Stimulated activated CD4-positive, alpha-beta T cell treated with anti-CD3 and anti-CD28 coated beads, Interleukin-2, amount 100 ng/mL, for 4 hours (primary cell): ENCODE data around the gene MYO9A.

Source experiments
- DNase-seq: peaks from one replicate; pipeline ENCODE4 v3.0.0-alpha.2; 2020; ENCODE audit warnings: low read depth

MYO9A gene

GRCh38 chr15:71809346-71809745 lies 308.6 kb downstream of the MYO9A start:
- DNase-seq: no peak

GRCh38 chr15:71808311-71809020 lies 309.5 kb downstream of the MYO9A start:
- DNase-seq: no peak

GRCh38 chr15:71807691-71808091 lies 310.3 kb downstream of the MYO9A start:
- DNase-seq: no peak

- DNase-seq: no peak
These were observed 310.8 kb downstream of the MYO9A start for GRCh38 chr15:71807125-71807629.

- no peak for DNase-seq
These were observed 311.5 kb downstream of the MYO9A start for GRCh38 chr15:71806452-71806931.

- no peak for DNase-seq
These were observed 313.1 kb downstream of the MYO9A start for GRCh38 chr15:71804695-71805470.

- DNase-seq: no peak
These were observed 313.7 kb downstream of the MYO9A start for GRCh38 chr15:71804226-71804625.

GRCh38 chr15:71802770-71803169 lies 315.2 kb downstream of the MYO9A start:
- DNase-seq: no peak

- DNase-seq: no peak
These were observed 315.9 kb downstream of the MYO9A start for GRCh38 chr15:71801935-71802655.

GRCh38 chr15:71800835-71801745 lies 316.9 kb downstream of the MYO9A start:
- no peak for DNase-seq

- DNase-seq: no peak
These were observed 317.8 kb downstream of the MYO9A start for GRCh38 chr15:71800190-71800589.

GRCh38 chr15:71798641-71799040 lies 319.3 kb downstream of the MYO9A start:
- DNase-seq: no peak

- DNase-seq: no peak
These were observed 325.4 kb downstream of the MYO9A start for GRCh38 chr15:71792521-71792920.

GRCh38 chr15:71791975-71792374 lies 326.0 kb downstream of the MYO9A start:
- no peak for DNase-seq

- DNase-seq: no peak
These were observed 327.9 kb downstream of the MYO9A start for GRCh38 chr15:71790081-71790480.

GRCh38 chr15:71789616-71790015 lies 328.3 kb downstream of the MYO9A start:
- DNase-seq: no peak

- no peak for DNase-seq
These were observed 329.0 kb downstream of the MYO9A start for GRCh38 chr15:71788646-71789579.

- no peak for DNase-seq
These were observed 331.3 kb downstream of the MYO9A start for GRCh38 chr15:71786673-71787072.

- no peak for DNase-seq
These were observed 332.0 kb downstream of the MYO9A start for GRCh38 chr15:71785996-71786395.

GRCh38 chr15:71784719-71785118 lies 333.2 kb downstream of the MYO9A start:
- DNase-seq: no peak
